Measurements from ENCODE around the gene CYP4F8.
"Not testable (repeated sequence)": the region's sequence is repeated elsewhere in the genome, so short reads cannot be mapped to it uniquely, and the experiment has no call there.

CYP4F8 gene

GRCh38 chr19:15644816-15645215, 29.8 kb downstream of the CYP4F8 start:
- no peak for DNase-seq

GRCh38 chr19:15649526-15649925, 34.5 kb downstream of the CYP4F8 start:
- no peak for DNase-seq

- DNase-seq: not testable (repeated sequence)
These were observed 35.1 kb downstream of the CYP4F8 start for GRCh38 chr19:15650123-15650522.

- no peak for DNase-seq
These were observed 36.8 kb downstream of the CYP4F8 start for GRCh38 chr19:15651791-15652190.

- DNase-seq: no peak
These were observed 37.7 kb downstream of the CYP4F8 start for GRCh38 chr19:15652559-15653278.

DNA sequence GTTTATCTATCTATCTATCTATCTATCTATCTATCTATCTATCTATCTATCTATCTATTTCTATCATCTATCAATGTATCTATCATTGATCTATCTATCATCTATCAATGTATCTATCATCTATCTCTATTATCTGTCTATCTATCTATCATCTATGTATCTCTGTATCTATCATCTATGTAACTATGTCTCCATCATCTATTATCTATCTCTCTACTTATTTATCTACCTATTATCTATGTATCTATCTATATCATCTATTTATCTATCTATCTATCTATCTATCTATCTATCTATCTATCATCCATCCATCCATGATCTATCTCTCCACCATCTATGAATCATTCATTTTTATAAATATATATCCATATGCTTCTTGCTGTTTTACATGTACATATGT, 41.4 kb downstream of the CYP4F8 start:
- DNase-seq: no peak

- no peak for DNase-seq
These were observed 48.2 kb downstream of the CYP4F8 start for GRCh38 chr19:15663247-15663646.

GRCh38 chr19:15666186-15666585, 51.2 kb downstream of the CYP4F8 start:
- DNase-seq: no peak

- DNase-seq: peak; percentile 9 to 15
These were observed 51.9 kb downstream of the CYP4F8 start for GRCh38 chr19:15666883-15667282.

GRCh38 chr19:15669440-15669839, 54.4 kb downstream of the CYP4F8 start:
- DNase-seq: no peak

GRCh38 chr19:15669891-15670290, 54.9 kb downstream of the CYP4F8 start:
- no peak for DNase-seq

- no peak for DNase-seq
These were observed 56.3 kb downstream of the CYP4F8 start for GRCh38 chr19:15671237-15671821.

DNA sequence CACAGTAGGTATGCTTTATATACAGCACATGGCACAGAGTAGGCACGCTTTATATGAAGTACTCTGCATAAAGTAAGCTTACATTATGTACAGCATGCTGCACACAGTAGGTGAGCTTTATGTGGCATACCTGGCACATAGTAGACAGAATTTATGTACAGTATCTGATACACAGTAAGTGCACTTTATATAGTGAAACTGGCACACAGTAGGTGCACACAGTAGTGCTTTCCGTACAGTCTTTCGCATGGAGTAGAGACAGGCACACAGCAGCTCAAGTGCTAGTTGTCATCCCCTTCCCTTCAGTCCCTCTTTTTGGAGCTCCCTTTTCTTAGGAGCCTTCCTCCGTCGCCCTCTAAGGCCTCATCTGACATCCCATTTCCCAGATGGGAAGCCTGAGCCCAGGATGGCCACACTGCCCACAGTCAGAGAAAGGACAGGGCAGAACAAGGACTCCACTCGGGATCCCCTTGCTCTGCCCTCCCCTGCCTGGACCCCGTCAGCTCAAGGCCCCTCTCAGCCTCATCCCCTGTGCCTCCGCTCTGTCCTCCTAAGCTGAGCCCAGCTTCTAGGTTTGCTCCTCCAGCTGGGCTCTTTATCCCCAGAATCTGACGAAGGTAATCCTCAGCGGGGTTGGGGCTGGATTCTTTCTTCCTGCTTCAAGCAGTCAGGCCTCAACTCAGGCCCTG, 57.0 kb downstream of the CYP4F8 start:
- no peak for DNase-seq

GRCh38 chr19:15672580-15673175, 57.7 kb downstream of the CYP4F8 start, which contains the start of gene CYP4F12:
Gene CYP4F12 (plus strand): TSS chr19:15673087. CDS start chr19:15673530, 443 bp downstream.
- no peak for DNase-seq

- no peak for DNase-seq
These were observed 58.2 kb downstream of the CYP4F8 start for GRCh38 chr19:15673176-15673654.

DNA sequence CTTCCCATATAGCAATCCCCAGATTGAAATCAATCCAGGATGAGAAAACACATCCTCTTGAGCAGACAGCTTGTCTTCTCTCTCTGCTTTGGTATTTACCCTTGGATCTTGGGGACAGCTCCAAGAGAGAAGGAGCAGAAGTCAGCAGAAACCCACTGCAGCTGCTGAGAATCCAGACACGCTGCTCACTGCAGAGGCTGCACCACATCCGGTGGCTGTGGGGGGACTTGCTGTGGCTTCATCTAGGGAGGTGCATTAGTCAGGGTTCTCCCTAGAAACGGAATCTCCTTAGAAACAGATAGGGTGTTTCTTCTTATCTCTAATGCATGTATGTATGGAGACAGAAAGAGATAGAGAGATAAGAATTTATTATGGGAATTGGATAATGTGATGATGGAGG, 60.5 kb downstream of the CYP4F8 start:
- DNase-seq: no peak

GRCh38 chr19:15679089-15679488, 64.1 kb downstream of the CYP4F8 start:
- DNase-seq: no peak

DNA sequence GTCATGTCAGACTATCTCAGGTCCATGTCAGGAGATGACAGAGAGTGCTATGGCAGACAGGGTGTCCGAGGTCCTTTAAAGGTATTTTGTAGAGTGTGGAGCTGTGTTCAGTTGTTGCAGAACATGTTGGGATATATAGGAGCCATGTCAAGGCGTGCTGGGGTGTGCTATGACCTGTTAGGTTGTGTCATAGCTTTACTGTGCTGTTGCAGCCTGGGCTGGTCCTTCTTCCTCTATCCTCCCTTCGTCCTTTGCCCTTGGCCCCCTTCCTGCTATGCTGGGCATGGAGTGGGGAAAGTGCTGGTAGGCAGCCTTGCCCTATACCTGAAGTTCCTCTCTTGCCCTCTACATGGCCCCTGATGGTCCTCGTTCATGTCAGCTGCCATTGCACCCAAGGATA, 64.8 kb downstream of the CYP4F8 start:
- DNase-seq: not testable (repeated sequence)

Data from AML-193 (cell line).